ENCODE data around the gene MOSPD3. TPM values are rescaled to one million over a fixed set of nuclear protein-coding genes. Genes with fewer than 3 reads are reported as not detected.

The MOSPD3 gene
- total and polyA plus RNA-seq, 2 of the 13 experiments (the other 11 are each of a cell fraction or from before 2014, with no cell fraction given) = 7.6 to 8.8 TPM

DNA sequence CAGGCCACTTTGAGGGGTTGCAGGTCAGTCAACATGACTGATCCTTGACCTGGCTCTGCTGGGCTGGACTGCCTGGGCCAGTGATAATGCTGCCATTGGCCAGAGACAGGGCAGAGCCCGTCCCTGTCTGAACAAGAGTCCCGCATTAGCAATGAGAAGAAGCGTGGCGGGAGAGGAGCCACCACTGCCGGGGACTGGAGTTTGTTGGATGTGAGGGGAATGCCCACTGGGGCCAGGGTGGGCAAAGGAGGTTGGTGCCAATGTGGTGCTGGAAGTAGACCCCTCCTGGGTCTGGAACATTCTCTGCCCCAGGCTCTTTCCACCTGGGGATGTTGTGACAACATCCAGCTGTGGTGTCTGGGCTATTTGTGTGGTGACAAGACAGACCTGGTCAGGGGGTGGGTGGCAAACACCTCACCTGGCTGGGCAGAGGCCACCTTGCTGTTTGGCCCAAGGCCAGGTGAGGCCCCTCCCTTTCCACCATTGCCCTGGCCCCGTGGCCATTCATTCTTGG, 46.3 kb upstream of the MOSPD3 start (continued):
- TF ChIP-seq, protein P1, sequence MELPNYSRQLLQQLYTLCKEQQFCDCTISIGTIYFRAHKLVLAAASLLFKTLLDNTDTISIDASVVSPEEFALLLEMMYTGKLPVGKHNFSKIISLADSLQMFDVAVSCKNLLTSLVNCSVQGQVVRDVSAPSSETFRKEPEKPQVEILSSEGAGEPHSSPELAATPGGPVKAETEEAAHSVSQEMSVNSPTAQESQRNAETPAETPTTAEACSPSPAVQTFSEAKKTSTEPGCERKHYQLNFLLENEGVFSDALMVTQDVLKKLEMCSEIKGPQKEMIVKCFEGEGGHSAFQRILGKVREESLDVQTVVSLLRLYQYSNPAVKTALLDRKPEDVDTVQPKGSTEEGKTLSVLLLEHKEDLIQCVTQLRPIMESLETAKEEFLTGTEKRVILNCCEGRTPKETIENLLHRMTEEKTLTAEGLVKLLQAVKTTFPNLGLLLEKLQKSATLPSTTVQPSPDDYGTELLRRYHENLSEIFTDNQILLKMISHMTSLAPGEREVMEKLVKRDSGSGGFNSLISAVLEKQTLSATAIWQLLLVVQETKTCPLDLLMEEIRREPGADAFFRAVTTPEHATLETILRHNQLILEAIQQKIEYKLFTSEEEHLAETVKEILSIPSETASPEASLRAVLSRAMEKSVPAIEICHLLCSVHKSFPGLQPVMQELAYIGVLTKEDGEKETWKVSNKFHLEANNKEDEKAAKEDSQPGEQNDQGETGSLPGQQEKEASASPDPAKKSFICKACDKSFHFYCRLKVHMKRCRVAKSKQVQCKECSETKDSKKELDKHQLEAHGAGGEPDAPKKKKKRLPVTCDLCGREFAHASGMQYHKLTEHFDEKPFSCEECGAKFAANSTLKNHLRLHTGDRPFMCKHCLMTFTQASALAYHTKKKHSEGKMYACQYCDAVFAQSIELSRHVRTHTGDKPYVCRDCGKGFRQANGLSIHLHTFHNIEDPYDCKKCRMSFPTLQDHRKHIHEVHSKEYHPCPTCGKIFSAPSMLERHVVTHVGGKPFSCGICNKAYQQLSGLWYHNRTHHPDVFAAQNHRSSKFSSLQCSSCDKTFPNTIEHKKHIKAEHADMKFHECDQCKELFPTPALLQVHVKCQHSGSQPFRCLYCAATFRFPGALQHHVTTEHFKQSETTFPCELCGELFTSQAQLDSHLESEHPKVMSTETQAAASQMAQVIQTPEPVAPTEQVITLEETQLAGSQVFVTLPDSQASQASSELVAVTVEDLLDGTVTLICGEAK (IDR thresholded peaks at IDR 0.05) = no peak
- TF ChIP-seq, protein P1 (CRISPR knock-in tag; IDR thresholded peaks at IDR 0.05) = no peak
- TF ChIP-seq, protein P2, sequence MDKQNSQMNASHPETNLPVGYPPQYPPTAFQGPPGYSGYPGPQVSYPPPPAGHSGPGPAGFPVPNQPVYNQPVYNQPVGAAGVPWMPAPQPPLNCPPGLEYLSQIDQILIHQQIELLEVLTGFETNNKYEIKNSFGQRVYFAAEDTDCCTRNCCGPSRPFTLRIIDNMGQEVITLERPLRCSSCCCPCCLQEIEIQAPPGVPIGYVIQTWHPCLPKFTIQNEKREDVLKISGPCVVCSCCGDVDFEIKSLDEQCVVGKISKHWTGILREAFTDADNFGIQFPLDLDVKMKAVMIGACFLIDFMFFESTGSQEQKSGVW (CRISPR knock-in tag; IDR thresholded peaks at IDR 0.05; ENCODE audit: borderline replicate concordance) = no peak
- no peak for TF ChIP-seq IKZF4 (CRISPR knock-in tag; IDR thresholded peaks at IDR 0.05; ENCODE audit: borderline replicate concordance, low read depth, not compliant biosample characterization)
- TF ChIP-seq NFYB (CRISPR knock-in tag; IDR thresholded peaks at IDR 0.05) = no peak
- no peak for TF ChIP-seq FOXJ3 (CRISPR knock-in tag; IDR thresholded peaks at IDR 0.05; ENCODE audit: borderline replicate concordance)
- no peak for TF ChIP-seq FOSL1 (CRISPR knock-in tag; IDR thresholded peaks at IDR 0.05; ENCODE audit: borderline replicate concordance)
- TF ChIP-seq, protein P3, sequence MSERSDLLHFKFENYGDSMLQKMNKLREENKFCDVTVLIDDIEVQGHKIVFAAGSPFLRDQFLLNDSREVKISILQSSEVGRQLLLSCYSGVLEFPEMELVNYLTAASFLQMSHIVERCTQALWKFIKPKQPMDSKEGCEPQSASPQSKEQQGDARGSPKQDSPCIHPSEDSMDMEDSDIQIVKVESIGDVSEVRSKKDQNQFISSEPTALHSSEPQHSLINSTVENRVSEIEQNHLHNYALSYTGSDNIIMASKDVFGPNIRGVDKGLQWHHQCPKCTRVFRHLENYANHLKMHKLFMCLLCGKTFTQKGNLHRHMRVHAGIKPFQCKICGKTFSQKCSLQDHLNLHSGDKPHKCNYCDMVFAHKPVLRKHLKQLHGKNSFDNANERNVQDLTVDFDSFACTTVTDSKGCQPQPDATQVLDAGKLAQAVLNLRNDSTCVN (CRISPR knock-in tag; IDR thresholded peaks at IDR 0.05; ENCODE audit: borderline replicate concordance) = no peak
- TF ChIP-seq FOXP1 (IDR thresholded peaks at IDR 0.05) = no peak
- no peak for TF ChIP-seq FOXP1 (CRISPR knock-in tag; IDR thresholded peaks at IDR 0.05)
- TF ChIP-seq SOX5 (CRISPR knock-in tag; IDR thresholded peaks at IDR 0.05; ENCODE audit: borderline replicate concordance) = no peak
- TF ChIP-seq KAT8 (CRISPR knock-in tag; IDR thresholded peaks at IDR 0.05) = 0 out of 2 replicates have a peak, but pooled peaks have one; percentile 4
- TF ChIP-seq ZNF263 (CRISPR knock-in tag; IDR thresholded peaks at IDR 0.05) = no peak
- no peak for TF ChIP-seq NR2F6 (IDR thresholded peaks at IDR 0.05)
- TF ChIP-seq NR2F6 (CRISPR knock-in tag; IDR thresholded peaks at IDR 0.05) = 0 out of 2 replicates have a peak, but pooled peaks have one; percentile 17
- no peak for TF ChIP-seq GATAD1 (CRISPR knock-in tag; IDR thresholded peaks at IDR 0.05)
- TF ChIP-seq PAF1 (CRISPR knock-in tag; IDR thresholded peaks at IDR 0.05) = peak; percentile 53; the same call in 1 of the 2 replicates
- TF ChIP-seq HBP1 (CRISPR knock-in tag; IDR thresholded peaks at IDR 0.05; ENCODE audit: low read depth) = no peak
- no peak for TF ChIP-seq CBX1 (IDR thresholded peaks at IDR 0.05; ENCODE audit: low read depth)
- no peak for TF ChIP-seq SRF (IDR thresholded peaks at IDR 0.05; ENCODE audit: low read depth, low read length)
- no peak for TF ChIP-seq ZNF75D (CRISPR knock-in tag; IDR thresholded peaks at IDR 0.05; ENCODE audit: borderline replicate concordance)
